Fibroblast of lung (primary cell): ENCODE measurements around the gene MAGEA9B. TPM values are rescaled to one million over a fixed set of nuclear protein-coding genes. Genes with fewer than 3 reads are reported as not detected.
"Not testable (repeated sequence)": the region's sequence is repeated elsewhere in the genome, so short reads cannot be mapped to it uniquely, and the experiment has no call there.

ENCODE experiments used
- DNase-seq, 2 donors: peaks; one replicate each; pipeline versions ENCODE4 v3.0.0 to v3.0.0-alpha.2; 2010; ENCODE audit warnings: low read depth in 2 of 2
- H2AFZ ChIP-seq: 2 replicates; pipeline ENCODE4 v1.5.1; 2012; ENCODE audit warnings: low read length, control low read depth, inconsistent platforms
- H3K27ac ChIP-seq: 2 replicates; pipeline ENCODE4 v1.5.1; 2011; ENCODE audit warnings: low read length, control low read depth; ENCODE audit not compliant: insufficient read depth
- H3K27me3 ChIP-seq: 2 replicates; pipeline ENCODE4 v1.5.1; 2011; ENCODE audit warnings: mild to moderate bottlenecking, low read length; ENCODE audit not compliant: control insufficient read depth, insufficient read depth
- H3K36me3 ChIP-seq: 2 replicates; pipeline ENCODE4 v1.5.1; 2011; ENCODE audit warnings: low read length; ENCODE audit not compliant: control insufficient read depth, insufficient read depth
- H3K4me1 ChIP-seq: 2 replicates; pipeline ENCODE4 v1.5.1; 2011; ENCODE audit warnings: low read length; ENCODE audit not compliant: control insufficient read depth, insufficient read depth; ENCODE audit errors: extremely low read depth
- H3K4me2 ChIP-seq: 2 replicates; pipeline ENCODE4 v1.5.1; 2011; ENCODE audit warnings: low read length, control low read depth; ENCODE audit not compliant: insufficient read depth; ENCODE audit errors: extremely low read depth
- H3K4me3 ChIP-seq, 4 experiments: fragments of 200-600 bp in 1 of 4; sonication (generic) in 1 of 4; replicated peaks in 1 of 4; 2 replicates each; pipeline ENCODE4 v1.5.1; 2011 to 2016; ENCODE audit warnings: low read length in 4 of 4, low read depth in 3 of 4, mild to moderate bottlenecking in 3 of 4, control low read depth in 2 of 4, inconsistent platforms in 1 of 4, mixed read lengths in 1 of 4; ENCODE audit not compliant: insufficient read depth in 1 of 4; ENCODE audit errors: control extremely low read depth in 1 of 4
- H3K79me2 ChIP-seq: 2 replicates; pipeline ENCODE4 v1.5.1; 2012; ENCODE audit warnings: mild to moderate bottlenecking, low read length, inconsistent platforms; ENCODE audit not compliant: control insufficient read depth, insufficient read depth
- H3K9ac ChIP-seq: 2 replicates; pipeline ENCODE4 v1.5.1; 2011; ENCODE audit warnings: mild to moderate bottlenecking, low read length, control low read depth; ENCODE audit not compliant: insufficient read depth
- H3K9me3 ChIP-seq: 2 replicates; pipeline ENCODE4 v1.5.1; 2012; ENCODE audit warnings: low read depth, low read length; ENCODE audit not compliant: control insufficient read depth, insufficient read depth
- H4K20me1 ChIP-seq: 2 replicates; pipeline ENCODE4 v1.5.1; 2011; ENCODE audit warnings: low read length; ENCODE audit not compliant: control insufficient read depth, insufficient read depth; ENCODE audit errors: extremely low read depth
- EZH2 ChIP-seq: IDR thresholded peaks from 2 replicates; pipeline ENCODE4 v1.5.1; 2012; ENCODE audit warnings: low read length, control low read depth, mild to moderate bottlenecking; ENCODE audit errors: missing control alignments
- polyA minus RNA-seq: library from RNA; depleted of rRNA, polyadenylated mRNA; stranded (reverse); fragments of >200 nt; gene quantifications from 2 replicates; pipeline ENCODE4 v1.2.3, GENCODE V29; 2011; ENCODE audit warnings: low replicate concordance
- polyA plus RNA-seq, 2 donors: library from polyadenylated mRNA; depleted of rRNA in 1 of 2; stranded (reverse) in 1 of 2; unstranded in 1 of 2; fragments of >200 nt; gene quantifications; 2 replicates each; pipeline ENCODE4 v1.2.1, GENCODE V29; 2011 to 2012; ENCODE audit warnings: missing spikeins in 1 of 2
- total RNA-seq: library from RNA; depleted of rRNA; stranded (reverse); fragments of >200 nt; gene quantifications from 2 replicates; pipeline ENCODE4 v1.2.1, GENCODE V29; 2014
- TF ChIP-seq, protein P1 (sequence below), 2 donors: IDR thresholded peaks in 1 of 2; conservative IDR thresholded peaks in 1 of 2; 1 replicate in 1 of 2; 2 replicates in 1 of 2; pipeline ENCODE4 v1.5.1; 2011 to 2012; ENCODE audit warnings: low read length in 2 of 2, control low read depth in 1 of 2, inconsistent platforms in 1 of 2, low read depth in 1 of 2, mild to moderate bottlenecking in 1 of 2

MAGEA9B gene, protein sequence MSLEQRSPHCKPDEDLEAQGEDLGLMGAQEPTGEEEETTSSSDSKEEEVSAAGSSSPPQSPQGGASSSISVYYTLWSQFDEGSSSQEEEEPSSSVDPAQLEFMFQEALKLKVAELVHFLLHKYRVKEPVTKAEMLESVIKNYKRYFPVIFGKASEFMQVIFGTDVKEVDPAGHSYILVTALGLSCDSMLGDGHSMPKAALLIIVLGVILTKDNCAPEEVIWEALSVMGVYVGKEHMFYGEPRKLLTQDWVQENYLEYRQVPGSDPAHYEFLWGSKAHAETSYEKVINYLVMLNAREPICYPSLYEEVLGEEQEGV
- total RNA-seq (not detected in 2 replicates), polyA plus RNA-seq (not detected in 2 replicates), polyA minus RNA-seq (not detected in 2 replicates)
- polyA plus RNA-seq (2012): not detected in 2 replicates

DNA sequence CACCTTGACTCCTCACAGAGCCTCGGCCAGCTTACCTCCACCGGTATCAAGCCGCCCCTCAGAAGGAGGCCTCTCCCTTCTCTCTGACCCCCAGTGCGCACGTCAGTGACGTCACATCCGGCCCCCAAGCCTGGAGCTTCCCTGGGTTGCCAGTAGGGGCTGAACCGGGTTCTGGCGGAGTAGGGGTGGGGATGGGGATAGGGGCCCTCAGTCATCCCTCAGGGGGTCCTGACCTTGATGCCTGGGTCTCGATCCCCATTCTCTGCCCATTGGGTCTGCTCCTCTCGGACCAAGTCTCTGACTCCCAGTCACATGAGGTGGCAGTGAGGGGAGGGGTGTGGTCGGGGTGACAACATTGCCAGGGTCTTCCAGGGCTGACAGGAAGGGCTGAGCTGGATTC lies at the start of gene MAGEA9B:
Gene MAGEA9B (minus strand): TSS at position 101 of the 400 bp plus-strand sequence. CDS start 4,280 bp downstream, outside the sequence.
- not testable (repeated sequence) for H3K9ac ChIP-seq, DNase-seq, H3K4me2 ChIP-seq, H3K9me3 ChIP-seq, H4K20me1 ChIP-seq, H3K4me3 ChIP-seq, H3K4me1 ChIP-seq, H3K27me3 ChIP-seq, H3K27ac ChIP-seq, H3K36me3 ChIP-seq, H3K79me2 ChIP-seq, H2AFZ ChIP-seq

DNA sequence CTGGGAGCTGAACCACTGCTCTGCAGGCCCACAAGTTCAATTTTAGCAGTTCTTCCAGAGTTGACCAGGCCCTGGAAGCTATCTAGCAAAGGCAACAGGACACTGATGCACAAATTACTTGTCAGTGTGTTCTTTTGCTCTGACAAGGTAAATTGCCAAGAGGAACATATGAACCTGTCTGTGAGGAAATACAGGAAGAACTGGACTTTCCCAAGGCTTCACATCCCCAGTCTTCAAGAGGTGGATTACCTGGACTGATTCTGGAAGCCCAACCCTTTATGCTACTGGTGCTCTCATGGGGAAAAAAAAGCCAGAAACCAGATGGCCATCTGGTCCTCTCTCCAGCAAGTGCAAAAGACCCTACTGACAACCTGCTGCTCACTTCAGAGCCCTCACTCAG lies 46.3 kb upstream of the MAGEA9B start:
- TF ChIP-seq EZH2: no peak
- TF ChIP-seq, protein P1, sequence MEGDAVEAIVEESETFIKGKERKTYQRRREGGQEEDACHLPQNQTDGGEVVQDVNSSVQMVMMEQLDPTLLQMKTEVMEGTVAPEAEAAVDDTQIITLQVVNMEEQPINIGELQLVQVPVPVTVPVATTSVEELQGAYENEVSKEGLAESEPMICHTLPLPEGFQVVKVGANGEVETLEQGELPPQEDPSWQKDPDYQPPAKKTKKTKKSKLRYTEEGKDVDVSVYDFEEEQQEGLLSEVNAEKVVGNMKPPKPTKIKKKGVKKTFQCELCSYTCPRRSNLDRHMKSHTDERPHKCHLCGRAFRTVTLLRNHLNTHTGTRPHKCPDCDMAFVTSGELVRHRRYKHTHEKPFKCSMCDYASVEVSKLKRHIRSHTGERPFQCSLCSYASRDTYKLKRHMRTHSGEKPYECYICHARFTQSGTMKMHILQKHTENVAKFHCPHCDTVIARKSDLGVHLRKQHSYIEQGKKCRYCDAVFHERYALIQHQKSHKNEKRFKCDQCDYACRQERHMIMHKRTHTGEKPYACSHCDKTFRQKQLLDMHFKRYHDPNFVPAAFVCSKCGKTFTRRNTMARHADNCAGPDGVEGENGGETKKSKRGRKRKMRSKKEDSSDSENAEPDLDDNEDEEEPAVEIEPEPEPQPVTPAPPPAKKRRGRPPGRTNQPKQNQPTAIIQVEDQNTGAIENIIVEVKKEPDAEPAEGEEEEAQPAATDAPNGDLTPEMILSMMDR (conservative IDR thresholded peaks at IDR 0.05 in 1 of 2, IDR thresholded peaks at IDR 0.05 in 1 of 2; ENCODE audit: low read depth in 1 of 2, low read length in 2 of 2): no peak
- no peak overlapping the region for H3K9ac ChIP-seq

DNA sequence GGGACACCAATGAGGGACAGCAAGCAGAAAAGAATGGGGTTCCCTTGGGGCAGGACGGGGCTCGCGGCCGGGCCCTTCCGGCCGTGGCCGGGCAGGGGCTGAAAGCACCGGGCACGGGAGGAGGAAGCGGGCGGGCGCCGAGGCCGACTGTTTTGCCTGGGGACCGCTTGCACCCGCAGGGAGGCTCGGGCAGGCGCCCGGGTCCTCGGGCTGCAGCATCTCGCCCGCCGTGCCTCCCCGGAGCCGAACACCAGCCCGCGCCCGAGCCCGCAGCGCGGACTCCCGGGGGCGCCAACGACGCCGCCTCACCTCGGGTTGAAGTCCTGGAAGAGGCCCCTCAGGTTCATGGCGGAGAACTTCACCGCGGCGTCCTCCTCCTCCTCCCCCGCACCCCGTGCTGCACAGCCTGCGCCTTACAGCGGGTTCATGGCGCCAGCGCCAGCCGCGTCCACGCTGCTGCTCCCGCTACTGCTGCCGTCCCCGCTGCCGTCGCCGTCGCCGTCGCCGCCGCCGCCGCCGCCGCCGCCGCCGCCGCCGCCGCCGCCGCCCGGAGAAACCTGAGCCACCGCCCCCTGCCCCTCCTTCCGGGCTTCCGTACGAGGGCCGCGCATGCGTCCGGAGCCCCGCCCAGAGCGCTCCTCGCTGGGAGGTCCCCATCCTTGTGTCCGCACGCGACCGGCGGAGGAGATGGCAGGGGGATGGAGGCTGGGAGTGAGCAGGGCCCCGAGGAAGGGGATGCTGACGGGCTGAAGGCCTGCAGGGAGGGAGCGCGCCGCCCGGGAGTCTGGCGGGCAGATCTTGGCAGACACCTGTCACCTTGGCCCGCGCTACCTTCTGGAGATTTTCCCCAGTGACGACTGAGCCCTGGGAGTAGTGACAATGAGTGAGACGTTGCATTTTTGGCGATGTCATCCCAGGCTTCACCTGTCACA lies 44.2 kb upstream of the MAGEA9B start, which contains the start of gene TMEM185A:
Gene TMEM185A (minus strand): TSS at position 559 of the 932 bp plus-strand sequence. CDS start 212 bp downstream, at position 347.
- Histone ChIP-seq H3K9me3 (no peaks in the 10 kb centered on the region), H3K27me3 (peaks cover 5% of the 10 kb centered on the region), H3K27ac (peak within 1 kb of the TSS; percentile 54), H4K20me1 (no peaks in the 10 kb centered on the region), H3K36me3 (no peaks in the 10 kb centered on the region), H3K4me2 (peak within 1 kb of the TSS; percentile 82), H3K4me1 (peaks cover 2% of the 10 kb centered on the region), H3K79me2 (peaks cover 18% of the 10 kb centered on the region), H3K4me3 (peak within 1 kb of the TSS; percentile 53 to 83 (median 64)), H2AFZ (peak within 1 kb of the TSS; percentile 62), H3K9ac (peak within 1 kb of the TSS; percentile 53)
- TF ChIP-seq, protein P1 (conservative IDR thresholded peaks at IDR 0.05 in 1 of 2, IDR thresholded peaks at IDR 0.05 in 1 of 2; ENCODE audit: low read depth in 1 of 2, low read length in 2 of 2): no peak
- no peak for TF ChIP-seq EZH2
- peak; percentile 39 to 45 for DNase-seq

More for the DNA sequence above, 46.3 kb upstream of the MAGEA9B start:
- Histone ChIP-seq H3K36me3 (no peaks in the 10 kb centered on the region), H2AFZ (no peak overlapping the region), H3K27ac (no peak overlapping the region), H3K27me3 (peaks cover 5% of the 10 kb centered on the region), H3K79me2 (peaks cover 11% of the 10 kb centered on the region), H3K4me1 (peaks cover 2% of the 10 kb centered on the region), H3K4me3 (no peak overlapping the region), H3K4me2 (no peak overlapping the region), H4K20me1 (no peaks in the 10 kb centered on the region), H3K9me3 (no peaks in the 10 kb centered on the region)
- DNase-seq: no peak
